ENCODE measurements around the gene MYO18A. TPM values are rescaled to one million over a fixed set of nuclear protein-coding genes. Genes with fewer than 3 reads are reported as not detected.

Gene MYO18A
- total RNA-seq, 1 donor from 2014 or later, result 29.9 TPM

DNA sequence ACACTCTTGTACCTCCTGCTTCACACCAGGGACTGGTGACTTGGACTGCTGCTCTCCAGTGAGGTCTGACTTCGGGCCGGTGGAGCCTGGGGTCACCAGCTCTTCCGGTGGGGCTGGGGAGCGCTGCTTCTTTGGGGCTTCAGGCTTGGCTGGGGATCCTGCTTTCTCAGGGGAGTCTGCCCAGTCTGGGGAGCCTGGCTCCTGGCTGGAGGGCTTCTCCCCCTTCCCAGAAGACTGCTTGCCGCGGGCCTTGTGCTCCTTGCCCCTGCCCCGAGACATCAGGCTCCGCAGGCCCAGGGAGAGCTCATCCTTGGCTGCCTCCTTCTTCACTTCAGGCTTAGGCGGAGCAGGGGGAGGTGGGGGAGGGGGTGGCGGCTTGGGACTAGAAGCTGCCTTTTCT, 52.4 kb downstream of the MYO18A start:
- DNase-seq (ENCODE audit: extremely low read depth, low read depth, low spot score), result no peak

DNA sequence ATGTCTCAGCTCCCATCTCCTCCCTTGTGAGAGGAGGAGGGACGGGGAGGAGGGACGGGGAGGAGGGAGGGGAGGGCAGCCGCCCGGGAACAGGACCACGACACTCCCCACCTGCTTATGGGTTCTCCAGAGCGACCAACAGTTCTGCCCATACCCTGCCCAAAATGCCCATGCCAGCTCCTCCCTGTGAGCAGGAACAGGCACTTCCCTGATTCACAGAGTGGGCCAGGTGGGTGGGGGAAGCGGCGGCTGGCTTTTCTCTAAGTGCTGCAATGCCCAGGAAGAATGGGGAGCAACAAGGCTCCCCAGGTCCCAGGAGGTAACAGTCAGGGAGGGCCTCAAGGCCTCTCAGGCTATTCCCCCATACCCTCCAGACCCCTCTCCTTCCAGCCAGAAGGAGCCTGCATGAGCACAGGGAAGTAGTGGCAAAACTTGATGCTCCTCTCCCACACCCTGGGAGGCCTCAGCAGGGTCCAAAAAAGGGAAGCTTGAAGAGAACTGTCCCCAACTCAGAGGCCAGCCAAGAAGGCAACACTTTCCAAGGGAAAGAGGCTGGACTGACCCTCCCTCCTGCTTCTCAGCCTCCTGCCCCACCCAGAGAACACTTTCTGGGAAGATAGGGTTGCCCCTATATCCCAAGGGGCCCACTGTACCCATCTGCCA, 53.8 kb downstream of the MYO18A start:
- no peak for DNase-seq (ENCODE audit: extremely low read depth, low read depth, low spot score)

DNA sequence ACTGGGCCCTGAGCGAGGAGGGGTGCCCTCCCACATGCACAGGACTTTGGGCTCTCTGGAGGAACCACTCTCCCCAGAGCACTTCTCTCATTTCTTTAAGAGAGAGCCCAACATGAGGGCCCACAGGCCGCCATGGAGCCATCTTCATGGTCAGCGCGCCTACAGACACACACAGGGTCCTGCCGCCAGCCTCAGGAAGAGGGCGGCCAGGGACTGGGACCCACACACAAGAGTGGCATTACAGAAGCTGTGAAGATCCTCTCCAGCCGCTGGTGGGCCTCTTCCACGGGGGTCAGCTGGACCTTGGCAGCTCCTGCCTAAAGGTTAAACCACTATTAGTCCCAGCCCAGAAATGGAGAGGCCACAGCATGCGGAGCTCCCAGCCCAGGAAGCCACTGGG, 54.5 kb downstream of the MYO18A start:
- DNase-seq (ENCODE audit: extremely low read depth, low read depth, low spot score), result no peak

DNA sequence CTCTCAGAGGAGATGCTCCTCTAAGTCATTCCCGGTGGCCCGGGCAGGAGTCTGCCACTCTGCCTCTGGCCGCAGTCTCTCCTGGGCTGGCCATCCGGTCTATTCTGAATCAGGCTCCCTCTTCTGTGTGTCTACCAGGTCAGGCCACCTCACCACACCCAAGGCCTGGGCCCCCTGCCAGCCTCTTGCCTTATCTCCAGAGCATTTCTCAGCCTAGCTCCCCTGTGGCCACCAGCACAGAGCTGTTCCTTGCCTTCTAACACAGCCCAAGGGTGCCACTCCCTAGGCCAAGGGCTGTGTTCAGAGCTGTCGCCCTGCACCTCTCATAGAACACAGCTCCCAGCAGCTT, 55.3 kb downstream of the MYO18A start:
- no peak for DNase-seq (ENCODE audit: extremely low read depth, low read depth, low spot score)

DNA sequence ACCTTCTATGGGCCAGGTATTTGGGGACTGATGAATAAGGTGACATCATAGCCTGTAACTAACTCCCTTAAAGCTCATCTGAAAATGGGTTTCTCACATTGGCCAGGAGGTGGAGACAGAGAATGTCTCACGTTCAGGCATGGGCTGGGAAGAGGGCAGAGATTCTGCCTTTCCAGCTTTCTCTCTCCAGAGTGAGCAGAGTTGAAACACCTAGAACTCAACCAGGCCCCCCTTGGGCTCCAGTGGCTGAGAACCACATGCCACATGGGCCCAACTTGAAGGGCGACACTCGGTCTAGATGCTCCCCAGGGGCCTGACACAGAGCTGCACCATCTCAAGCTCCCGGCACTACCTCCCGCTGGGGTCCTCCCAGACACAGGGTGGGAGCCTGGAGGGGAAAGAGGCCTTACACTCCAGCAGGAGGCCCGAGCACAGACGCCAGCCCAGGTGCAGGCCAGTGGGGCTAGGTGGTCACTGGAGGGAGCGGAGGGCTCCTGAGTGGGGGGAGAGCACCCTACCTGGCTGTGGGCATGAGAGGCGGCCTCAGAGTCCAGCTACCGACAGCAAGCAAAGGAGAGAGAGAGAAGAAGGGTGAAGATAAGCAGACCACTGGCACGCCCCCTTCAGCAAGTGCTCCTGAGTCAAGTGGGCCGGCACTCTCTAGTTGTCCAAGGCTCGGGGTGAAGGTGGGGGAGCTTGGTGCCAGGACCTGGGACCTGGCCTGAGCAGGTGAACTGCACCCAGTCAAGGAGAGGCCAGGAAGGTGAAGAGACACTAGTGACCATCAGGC, 55.9 kb downstream of the MYO18A start:
- no peak for DNase-seq (ENCODE audit: extremely low read depth, low read depth, low spot score)

DNA sequence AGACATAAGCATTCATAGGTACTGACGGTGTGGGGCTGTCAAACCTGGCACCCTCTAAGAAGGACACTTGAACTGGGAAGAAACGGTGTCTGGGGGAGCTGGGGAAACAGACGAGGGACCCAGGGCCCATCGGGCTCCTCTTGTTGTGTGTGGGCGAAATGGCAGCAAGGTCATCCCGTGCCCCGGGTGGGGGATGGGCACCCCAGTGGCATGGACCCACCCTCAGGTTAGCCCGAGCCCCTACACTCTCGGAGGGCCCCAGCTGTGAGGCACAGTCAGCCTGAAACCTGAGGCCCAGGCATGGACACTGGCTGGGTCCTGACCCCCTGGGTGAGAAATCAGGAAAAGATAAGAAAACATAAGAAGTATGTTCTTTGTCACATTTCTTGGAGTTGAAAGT, 57.1 kb downstream of the MYO18A start:
- no peak for DNase-seq (ENCODE audit: extremely low read depth, low read depth, low spot score)

DNA sequence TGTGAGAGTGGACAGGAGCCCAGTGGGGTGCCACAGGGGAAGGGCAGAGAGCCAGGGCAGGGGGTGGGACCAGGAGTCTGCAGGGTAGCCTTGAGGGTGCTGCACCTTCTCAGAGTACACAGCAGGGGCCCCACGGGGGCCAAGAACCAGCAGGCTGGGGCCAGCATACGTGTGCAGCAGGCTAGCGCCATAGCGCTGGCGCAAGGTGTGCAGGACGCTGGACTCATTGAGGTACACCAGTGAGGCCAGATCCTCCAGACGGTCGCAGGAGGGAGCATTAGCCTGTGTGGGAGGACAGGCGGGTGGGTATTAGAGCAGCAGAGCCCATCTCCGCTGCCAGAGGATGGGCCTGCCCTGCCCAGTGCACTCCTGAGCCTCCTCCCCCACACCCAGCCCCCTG, 58.8 kb downstream of the MYO18A start:
- DNase-seq (ENCODE audit: extremely low read depth, low read depth, low spot score), result no peak

DNA sequence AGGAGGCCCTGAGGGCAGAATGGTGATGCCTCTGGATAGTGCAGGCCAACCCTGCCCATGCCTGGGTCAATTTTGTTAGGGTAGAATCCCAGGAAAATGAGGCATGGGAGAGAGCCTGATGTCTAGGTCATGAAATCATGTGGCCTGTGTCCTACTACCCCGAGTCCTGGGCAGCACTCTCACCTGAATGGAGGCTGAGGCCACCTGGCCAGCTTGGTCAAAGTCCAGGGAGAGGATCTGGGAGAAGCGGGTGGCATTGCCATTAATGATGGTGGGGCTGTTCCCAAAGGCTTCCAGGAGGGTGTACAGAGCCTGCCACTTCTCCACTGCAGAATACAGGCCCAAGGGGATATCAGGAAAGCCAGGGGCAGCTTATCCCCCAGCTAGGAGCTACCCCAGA, 59.8 kb downstream of the MYO18A start:
- DNase-seq (ENCODE audit: extremely low read depth, low read depth, low spot score), result no peak

DNA sequence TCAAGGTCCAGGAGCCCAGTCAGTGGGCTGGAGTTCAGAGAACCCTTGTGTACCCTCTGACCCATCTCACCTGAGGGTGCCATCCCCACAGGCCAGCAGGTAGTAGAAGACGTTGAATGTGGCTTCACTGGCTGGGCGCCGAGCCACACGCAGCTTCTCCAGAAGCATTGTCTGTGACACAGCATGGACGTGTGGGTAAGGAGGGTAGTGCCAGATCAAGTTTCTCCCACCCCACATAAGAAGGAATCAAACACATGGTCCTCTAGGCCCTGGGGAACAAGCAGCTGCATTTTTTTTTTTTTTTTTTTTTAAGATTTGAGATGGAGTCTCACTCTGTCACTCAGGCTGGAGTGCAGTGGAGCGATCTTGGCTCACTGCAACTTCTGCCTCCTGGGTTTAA, 60.9 kb downstream of the MYO18A start:
- no peak for DNase-seq (ENCODE audit: extremely low read depth, low read depth, low spot score)

DNA sequence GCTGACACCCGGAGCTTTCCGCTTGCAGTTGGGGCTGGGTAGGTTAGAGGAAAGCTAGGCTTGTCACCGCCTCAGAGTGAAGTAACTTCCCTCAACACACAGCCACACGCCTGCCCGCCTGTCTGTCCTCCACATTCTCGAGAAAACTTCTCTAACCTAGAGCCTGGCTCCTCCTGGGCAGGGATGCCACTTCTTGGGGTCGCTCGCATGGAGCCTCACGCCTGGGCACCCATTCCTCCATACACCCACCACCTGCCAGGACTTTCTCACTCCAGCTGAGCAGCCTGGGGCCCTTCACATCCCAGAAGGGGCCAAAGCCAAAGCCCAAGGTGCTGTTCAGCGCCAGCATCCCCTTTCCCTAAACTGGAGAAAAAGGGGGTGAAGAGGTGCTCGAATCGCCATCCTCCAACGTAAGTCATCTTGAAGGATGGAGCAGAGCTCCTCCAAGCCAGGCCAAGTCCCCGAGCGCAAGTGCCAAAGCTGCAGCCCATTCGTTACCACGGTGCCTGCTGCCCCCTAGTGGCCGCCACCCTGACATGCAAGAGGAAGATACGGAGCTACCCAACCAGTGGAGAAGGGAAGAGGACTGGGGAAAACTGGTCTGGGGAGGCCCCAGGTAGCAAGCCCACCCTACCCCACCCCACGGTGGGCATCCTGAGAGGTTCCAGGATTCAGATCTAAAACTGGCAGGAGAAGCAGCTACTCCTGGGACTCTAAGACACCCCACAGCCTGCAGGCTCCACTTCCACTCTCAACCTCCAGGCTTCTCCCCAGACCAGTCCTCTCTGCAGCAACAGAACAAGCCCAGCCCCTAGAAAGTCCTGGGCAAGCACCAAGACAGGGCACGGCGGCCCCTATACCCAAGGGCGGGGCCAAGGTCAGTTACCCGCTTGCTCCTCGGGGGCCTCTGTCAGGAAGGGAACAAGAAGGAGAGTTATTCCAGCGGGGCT, 63.1 kb downstream of the MYO18A start:
- DNase-seq (ENCODE audit: extremely low read depth, low read depth, low spot score), result no peak

DNA sequence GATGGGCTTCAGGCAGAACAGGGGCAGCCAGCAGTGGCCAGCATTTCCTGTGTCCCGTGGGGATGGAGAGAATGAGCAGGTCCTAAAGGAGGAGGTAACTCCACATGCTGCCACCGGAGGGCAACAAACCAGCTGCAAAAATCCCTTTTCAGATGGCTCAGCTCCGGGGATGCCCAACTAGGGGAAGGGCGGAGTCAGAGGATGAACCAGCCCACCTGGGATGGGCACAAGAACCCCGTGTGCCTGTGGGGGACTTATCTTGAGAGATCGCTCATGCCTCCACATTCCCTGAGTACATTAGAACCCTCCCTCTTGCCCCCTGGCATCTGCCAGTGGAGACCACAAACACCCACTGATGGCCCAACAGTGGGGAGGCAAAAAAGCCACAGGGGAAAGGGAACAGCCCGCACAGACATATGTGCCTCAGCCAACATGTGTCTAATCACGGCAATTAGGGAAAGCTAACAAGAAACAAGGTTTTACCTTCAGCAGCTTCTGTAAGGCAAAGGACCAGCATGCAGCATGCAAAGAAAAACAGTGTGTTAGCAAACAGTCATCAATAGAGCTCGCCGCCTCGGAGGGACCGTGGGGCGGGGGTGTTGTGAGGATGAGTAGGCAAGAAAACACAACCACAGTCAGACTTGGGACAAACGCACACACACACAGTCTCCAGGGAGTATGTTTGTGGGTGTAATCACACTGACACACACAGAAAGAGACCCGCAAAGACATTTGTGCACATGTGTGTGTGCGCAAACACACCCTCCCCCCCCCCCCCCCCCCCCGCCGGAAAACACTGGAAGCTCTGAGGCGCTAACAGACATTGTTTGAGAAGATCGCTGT, 64.0 kb downstream of the MYO18A start:
- no peak for DNase-seq (ENCODE audit: extremely low read depth, low read depth, low spot score)

DNA sequence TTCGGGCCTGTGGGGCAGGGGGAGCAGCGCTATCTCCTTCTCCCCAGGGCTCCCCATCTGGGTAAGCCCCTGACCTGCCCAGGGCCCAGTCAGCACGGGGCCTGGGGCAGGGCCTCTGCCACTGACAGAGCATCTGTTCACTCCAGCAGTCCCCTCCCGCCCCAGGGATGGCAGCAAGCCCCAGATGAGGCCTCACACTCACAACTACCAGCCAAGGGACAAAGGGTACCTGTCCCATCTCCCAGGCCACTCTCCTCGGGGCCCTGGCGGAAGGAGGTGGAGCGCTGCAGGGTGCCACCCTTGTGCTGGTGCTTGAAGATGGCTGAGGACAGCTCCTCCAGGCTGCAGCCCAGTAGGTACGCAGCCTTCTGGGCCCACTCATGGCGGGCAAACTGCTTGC, 64.8 kb downstream of the MYO18A start:
- no peak for DNase-seq (ENCODE audit: extremely low read depth, low read depth, low spot score)

DNA sequence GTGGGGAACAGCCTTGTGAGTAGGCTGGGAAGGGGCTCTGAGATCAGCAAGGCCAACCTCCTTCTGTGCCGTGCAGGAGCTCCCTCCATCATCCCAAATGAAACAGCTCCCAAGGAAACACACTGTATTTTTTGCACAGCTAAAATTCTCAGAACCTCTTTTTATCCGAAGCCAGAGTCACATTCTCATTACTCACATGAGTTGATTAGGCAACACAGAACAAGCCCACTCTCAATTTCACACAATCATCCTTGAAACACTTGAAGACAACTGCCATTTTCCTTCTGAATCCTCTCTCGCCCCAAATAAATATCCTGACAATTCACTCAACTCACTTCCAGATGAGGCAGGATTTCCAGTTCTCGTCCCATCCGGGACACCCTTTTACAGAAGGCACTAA, 66.1 kb downstream of the MYO18A start:
- no peak for DNase-seq (ENCODE audit: extremely low read depth, low read depth, low spot score)

DNA sequence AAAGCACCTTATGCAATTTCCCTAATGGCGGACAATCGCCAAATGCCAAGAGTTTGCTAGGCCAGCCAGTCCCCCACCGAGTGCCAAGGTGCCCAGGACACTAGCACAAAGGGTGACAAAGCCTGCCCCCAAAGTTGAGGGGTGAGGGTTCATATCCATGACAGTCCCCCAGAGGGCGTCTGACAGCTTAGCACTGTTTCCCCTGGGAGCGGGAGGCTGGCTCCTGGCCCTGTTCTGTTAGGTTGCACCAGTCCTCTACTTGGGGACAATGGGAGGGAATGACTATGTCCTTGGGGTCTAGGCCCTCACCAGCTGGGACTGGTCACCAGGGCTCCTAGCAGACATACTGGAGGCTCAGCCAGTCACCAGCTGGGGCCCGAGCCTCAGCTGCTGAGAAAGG, 66.9 kb downstream of the MYO18A start:
- no peak for DNase-seq (ENCODE audit: extremely low read depth, low read depth, low spot score)

DNA sequence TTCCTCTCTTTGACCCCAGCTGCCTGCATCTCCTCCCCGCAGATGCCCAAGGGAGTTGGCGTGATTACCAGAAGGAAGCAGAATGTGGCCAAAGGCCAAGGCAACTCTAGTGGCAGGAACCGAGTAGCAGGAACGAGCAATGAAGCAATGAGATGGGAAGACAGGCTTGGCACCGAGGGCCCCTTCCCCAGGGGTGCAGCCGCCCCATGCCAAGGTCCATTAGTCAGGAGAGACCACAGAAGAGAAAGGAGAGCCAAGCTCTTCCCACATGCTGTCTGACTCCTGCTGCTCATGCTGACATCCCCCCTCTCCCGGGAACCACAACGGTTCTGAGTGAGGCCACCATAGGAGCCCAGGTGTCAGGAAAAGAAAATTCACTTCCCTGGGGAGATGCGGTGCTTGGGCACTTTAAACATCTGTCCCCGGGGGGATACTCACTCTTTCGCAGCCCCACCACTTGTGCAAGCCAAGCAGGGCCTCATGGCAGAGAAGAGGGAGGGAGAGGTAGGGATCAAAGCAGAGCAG, 67.4 kb downstream of the MYO18A start:
- DNase-seq (ENCODE audit: extremely low read depth, low read depth, low spot score), result no peak

DNA sequence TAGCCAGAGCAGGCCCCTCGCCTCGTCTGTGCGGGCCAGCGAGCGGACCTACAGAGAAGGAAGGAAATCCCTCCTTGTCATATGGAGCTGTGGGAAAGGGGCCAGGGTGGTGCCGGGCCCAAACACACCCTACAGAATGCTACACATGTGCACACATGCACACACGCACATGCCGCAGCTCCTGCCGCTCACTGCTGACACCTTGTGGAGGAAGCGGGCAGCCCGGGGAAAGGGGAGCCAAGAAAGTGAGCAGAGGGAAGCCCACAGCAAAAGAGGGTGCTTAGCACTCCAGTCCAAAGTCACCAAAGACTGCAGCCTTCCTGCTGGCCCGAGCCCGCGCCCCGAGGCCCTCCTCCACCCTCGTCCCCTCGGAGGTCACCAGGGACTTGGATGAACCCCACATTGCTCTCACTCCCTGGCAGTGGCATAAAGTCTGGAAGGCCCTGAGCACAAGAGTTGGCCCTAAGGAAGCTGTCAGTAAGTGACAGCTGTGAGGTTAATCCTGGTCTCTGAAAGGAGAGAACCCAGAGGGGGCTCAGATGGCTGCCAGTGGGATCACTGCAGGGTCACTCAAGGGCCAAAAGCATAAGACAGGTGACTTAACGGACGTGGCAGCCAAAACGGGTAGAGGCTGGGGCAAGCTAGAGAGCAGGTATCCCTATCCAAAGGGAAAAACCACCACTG, 68.2 kb downstream of the MYO18A start:
- no peak for DNase-seq (ENCODE audit: extremely low read depth, low read depth, low spot score)

DNA sequence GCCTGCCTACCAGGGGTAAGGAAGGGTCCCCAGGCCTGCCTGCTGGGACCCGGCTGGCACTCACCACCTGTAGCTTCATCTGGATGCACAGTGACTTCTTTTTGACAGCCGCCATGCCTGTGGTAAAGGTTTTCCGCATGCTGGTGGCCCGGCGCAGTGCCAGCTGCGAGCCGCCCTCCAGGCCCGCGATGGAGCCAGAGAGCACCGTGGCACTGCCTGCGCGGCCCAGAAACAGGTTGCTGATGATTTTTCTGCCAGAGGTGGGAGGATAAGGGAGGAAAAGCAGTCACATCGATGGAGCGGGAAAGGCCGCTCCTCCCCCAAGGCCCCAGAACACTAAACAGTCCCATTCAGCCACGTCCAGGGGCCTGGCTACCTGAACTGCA, 69.8 kb downstream of the MYO18A start:
- no peak for DNase-seq (ENCODE audit: extremely low read depth, low read depth, low spot score)

DNA sequence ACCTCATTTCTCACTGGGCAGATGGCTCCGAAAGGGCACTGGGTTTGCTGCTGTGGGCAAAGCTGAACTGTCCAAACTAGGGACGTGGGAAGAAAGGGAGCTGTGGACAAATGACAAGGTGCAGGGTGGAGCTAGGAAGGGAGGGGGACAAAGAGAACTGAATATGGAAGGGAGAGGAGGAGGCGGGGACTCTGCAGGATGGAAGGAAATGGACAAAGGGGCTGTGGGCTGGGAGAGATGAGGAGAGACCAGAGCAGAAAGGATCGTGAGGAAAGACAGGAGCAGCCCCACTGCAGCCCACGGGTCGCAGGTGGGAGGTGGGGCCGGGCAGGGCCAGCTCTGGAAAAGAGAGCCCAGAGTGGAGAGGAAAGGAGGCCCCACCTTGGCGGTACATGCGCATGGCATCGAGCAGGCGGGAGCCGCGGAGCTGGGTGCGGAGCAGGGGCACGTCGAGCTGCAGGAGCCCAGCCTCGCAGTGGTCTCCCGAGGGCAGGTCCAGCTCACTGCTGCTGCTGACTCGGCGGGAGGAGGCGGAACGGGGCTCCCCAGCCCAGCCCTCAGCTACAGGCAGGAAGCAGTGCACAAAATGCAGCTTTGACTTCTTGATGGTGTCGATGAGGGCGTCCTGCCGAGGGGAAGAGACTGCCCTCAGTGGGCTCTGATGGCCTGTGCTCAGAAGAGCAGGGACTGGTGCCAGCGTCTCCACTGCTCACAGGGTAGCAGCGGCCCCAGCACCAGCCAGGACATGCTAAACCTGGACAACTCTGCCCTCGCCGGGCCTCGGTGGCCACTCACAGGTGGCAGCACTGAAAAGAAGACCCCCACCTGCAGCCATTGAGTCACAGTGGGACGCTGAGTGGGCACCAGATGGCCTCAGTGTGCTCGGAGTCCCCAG, 70.5 kb downstream of the MYO18A start:
- no peak for DNase-seq (ENCODE audit: extremely low read depth, low read depth, low spot score)
